K562 (cell line): ENCODE results near the gene FBXL12. TPM values are rescaled to one million over a fixed set of nuclear protein-coding genes. Genes with fewer than 3 reads are reported as not detected.

Experiments used
- ELF2 ChIP-seq: fragments of 250-450 bp; sonication (Bioruptor Pico); IDR thresholded peaks from 2 replicates; pipeline ENCODE4 v1.5.0; 2021; ENCODE audit warnings: mild to moderate bottlenecking
- FOXK1 ChIP-seq: sonication (generic); formaldehyde crosslinking; IDR thresholded peaks from 2 replicates; pipeline ENCODE4 v1.8.0; 2022; ENCODE audit warnings: missing genetic modification reagents, mild to moderate bottlenecking, borderline replicate concordance
- HDAC6 ChIP-seq: IDR thresholded peaks from 2 replicates; pipeline ENCODE4 v1.6.1; 2012; ENCODE audit warnings: low read depth, mild to moderate bottlenecking, control low read depth, inconsistent platforms, low read length, moderate library complexity
- HMGN3 ChIP-seq: IDR thresholded peaks from 2 replicates; pipeline ENCODE4 v1.6.1; 2011; ENCODE audit warnings: borderline replicate concordance, low read depth, mild to moderate bottlenecking, mixed read lengths, low read length; ENCODE audit not compliant: insufficient read length; ENCODE audit errors: extremely low read depth
- HNRNPL ChIP-seq: fragments of 200-400 bp; formaldehyde crosslinking; IDR thresholded peaks from 2 replicates; pipeline ENCODE4 v1.6.1; 2017; ENCODE audit warnings: low read depth, mild to moderate bottlenecking, low read length
- KDM1A ChIP-seq, 2 experiments: fragments of 450-650 bp; IDR thresholded peaks; 2 replicates each; pipeline ENCODE4 v1.6.1; 2016; ENCODE audit warnings: mild to moderate bottlenecking in 2 of 2
- LARP7 ChIP-seq: fragments of 450-650 bp; IDR thresholded peaks from 2 replicates; pipeline ENCODE4 v1.6.1; 2016
- LEF1 ChIP-seq: fragments of 450-650 bp; IDR thresholded peaks from 2 replicates; pipeline ENCODE4 v1.6.1; 2016; ENCODE audit warnings: mild to moderate bottlenecking
- MCM7 ChIP-seq, 2 experiments: fragments of 450-650 bp; IDR thresholded peaks; 2 replicates each; pipeline ENCODE4 v1.6.1; 2016 to 2018
- NBN ChIP-seq: fragments of 450-650 bp; IDR thresholded peaks from 2 replicates; pipeline ENCODE4 v1.6.1; 2016; ENCODE audit warnings: low read depth, mild to moderate bottlenecking
- PHF8 ChIP-seq: fragments of 200-600 bp; sonication (generic); IDR thresholded peaks from 2 replicates; pipeline ENCODE4 v1.6.1; 2012; ENCODE audit warnings: mixed run types, mild to moderate bottlenecking, inconsistent platforms, low read length, moderate library complexity, borderline replicate concordance
- TBP ChIP-seq: optimal IDR thresholded peaks from 2 replicates; pipeline ENCODE3; 2011; ENCODE audit warnings: low read depth, low read length, improper control_type of control experiment
- ZNF174 ChIP-seq: fragments of 250-450 bp; sonication (Bioruptor Pico); IDR thresholded peaks from 2 replicates; pipeline ENCODE4 v1.4.0; 2020; ENCODE audit warnings: mild to moderate bottlenecking
- ZNF263 ChIP-seq: sonication (generic); formaldehyde crosslinking; IDR thresholded peaks from 2 replicates; pipeline ENCODE4 v1.8.0; 2022; ENCODE audit warnings: mild to moderate bottlenecking, missing genetic modification reagents, borderline replicate concordance
- ZNF431 ChIP-seq: sonication (generic); formaldehyde crosslinking; IDR thresholded peaks from 2 replicates; pipeline ENCODE4 v1.8.0; 2022; ENCODE audit warnings: mild to moderate bottlenecking, missing genetic modification reagents
- ZNF766 ChIP-seq: fragments of 200-800 bp; sonication (Bioruptor generic); conservative IDR thresholded peaks from 2 replicates; pipeline ENCODE4 v1.6.1; 2016; ENCODE audit warnings: missing genetic modification characterization, missing compliant biosample characterization
- polyA plus RNA-seq, 8 experiments: library from polyadenylated mRNA; depleted of rRNA in 4 of 8; stranded (reverse) in 5 of 8; unstranded in 3 of 8; fragments of >200 nt; fragmentation: Nextera tagmentation in 2 of 8; fragmentation: Illumina TruSeq in 1 of 8; extraction: Ambion mirVana in 2 of 8; extraction: Trizol in 1 of 8; gene quantifications; 2 replicates each; pipeline versions ENCODE4 v1.2.1 to v1.2.3, GENCODE V29; 2011 to 2014; ENCODE audit warnings: inconsistent platforms in 1 of 8, missing spikeins in 1 of 8
- total RNA-seq, 7 experiments: library from RNA; depleted of rRNA in 6 of 7; stranded (reverse); fragments of >200 nt in 6 of 7; fragmentation: Illumina TruSeq in 2 of 7; extraction: Trizol in 2 of 7; gene quantifications; 2 replicates each; pipeline versions ENCODE4 v1.2.1 to v1.2.3, GENCODE V29; 2011 to 2021; ENCODE audit warnings: low replicate concordance in 1 of 7
- TF ChIP-seq, protein P1 (sequence below): sonication (generic); formaldehyde crosslinking; IDR thresholded peaks from 2 replicates; pipeline ENCODE4 v1.8.1; 2023; ENCODE audit warnings: mild to moderate bottlenecking, missing genetic modification reagents
- TF ChIP-seq, protein P2 (sequence below): sonication (generic); formaldehyde crosslinking; IDR thresholded peaks from 2 replicates; pipeline ENCODE4 v1.8.0; 2022; ENCODE audit warnings: mild to moderate bottlenecking, missing genetic modification reagents
- TF ChIP-seq, protein P3 (sequence below), 2 experiments: fragments of 450-650 bp; IDR thresholded peaks; 2 replicates each; pipeline ENCODE4 v1.6.1; 2016
- TF ChIP-seq, protein P4 (sequence below): sonication (generic); formaldehyde crosslinking; IDR thresholded peaks from 2 replicates; pipeline ENCODE4 v1.8.0; 2022; ENCODE audit warnings: mild to moderate bottlenecking, missing genetic modification reagents

The FBXL12 gene
- total and polyA plus RNA-seq, 9 of the 15 experiments (the other 6 are each of a cell fraction or from before 2014, with no cell fraction given), result 2.7 to 40.5 (median 26.5) TPM

DNA sequence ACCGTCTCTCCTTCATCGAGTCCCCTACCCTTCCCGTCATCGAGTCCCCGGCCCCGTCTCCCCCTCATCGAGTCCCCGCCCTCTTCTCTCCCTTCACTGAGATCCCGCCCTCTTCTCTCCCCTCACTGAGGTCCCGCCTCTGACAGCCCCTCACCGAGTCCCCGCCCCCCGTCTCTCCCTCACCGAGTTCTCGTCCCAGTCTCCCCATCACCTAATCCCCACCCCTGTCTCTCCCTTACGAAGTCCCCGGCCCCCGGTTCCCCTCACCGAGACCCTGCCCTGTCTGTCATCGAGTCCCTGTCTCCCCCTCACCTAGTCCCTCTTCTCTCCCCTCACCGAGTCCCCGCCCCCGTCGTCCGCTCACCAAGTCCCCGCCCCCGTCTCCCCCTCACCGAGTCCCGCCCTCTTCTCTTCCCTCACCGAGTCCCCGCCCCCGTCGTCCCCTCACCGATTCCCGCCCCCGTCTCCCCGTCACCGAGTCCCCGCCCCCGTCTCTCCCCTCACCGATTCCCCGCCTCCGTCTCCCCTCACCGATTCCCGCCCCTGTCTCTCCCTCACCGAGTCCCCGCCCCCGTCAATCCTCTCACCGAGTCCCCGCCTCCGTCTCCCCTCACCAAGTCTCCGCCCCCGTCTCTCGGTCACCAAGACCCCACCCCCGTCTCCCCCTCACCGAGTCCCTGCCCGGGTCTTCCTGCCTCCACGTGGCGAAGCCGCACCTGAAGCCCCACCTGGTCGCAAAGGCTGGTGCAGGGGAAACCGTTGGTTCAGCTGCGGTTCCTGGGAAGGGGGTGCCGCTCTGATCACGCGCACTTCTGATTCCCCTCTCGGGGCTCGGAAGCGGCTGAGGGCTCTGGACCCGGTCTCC lies 26.4 kb downstream of the FBXL12 start (continued):
- TF ChIP-seq, protein P1, sequence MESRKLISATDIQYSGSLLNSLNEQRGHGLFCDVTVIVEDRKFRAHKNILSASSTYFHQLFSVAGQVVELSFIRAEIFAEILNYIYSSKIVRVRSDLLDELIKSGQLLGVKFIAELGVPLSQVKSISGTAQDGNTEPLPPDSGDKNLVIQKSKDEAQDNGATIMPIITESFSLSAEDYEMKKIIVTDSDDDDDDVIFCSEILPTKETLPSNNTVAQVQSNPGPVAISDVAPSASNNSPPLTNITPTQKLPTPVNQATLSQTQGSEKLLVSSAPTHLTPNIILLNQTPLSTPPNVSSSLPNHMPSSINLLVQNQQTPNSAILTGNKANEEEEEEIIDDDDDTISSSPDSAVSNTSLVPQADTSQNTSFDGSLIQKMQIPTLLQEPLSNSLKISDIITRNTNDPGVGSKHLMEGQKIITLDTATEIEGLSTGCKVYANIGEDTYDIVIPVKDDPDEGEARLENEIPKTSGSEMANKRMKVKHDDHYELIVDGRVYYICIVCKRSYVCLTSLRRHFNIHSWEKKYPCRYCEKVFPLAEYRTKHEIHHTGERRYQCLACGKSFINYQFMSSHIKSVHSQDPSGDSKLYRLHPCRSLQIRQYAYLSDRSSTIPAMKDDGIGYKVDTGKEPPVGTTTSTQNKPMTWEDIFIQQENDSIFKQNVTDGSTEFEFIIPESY (CRISPR knock-in tag), result peak; percentile 82
- TF ChIP-seq LEF1 (no peak), KDM1A (IDR thresholded peaks at IDR 0.05) (no peak), NBN (peak; percentile 39), ZNF174 (CRISPR knock-in tag) (no peak), HDAC6 (no peak), HMGN3 (peak; percentile 61), ZNF263 (CRISPR knock-in tag) (no peak), ZNF766 (CRISPR knock-in tag) (no peak; the same call in 1 of the 2 replicates), FOXK1 (no peak), ELF2 (0 out of 2 replicates have a peak, but pooled peaks have one; percentile 25), PHF8 (peak; percentile 46; the same call in 1 of the 2 replicates), LARP7 (0 out of 2 replicates have a peak, but pooled peaks have one; percentile 14), MCM7 (IDR thresholded peaks at IDR 0.05) (peak in 1 of 2 experiments; percentile 51; a peak in 1 of 4 replicates), ZNF431 (CRISPR knock-in tag) (0 out of 2 replicates have a peak, but pooled peaks have one; percentile 22), TBP (peak; percentile 13), HNRNPL (no peak)
- TF ChIP-seq, protein P2, sequence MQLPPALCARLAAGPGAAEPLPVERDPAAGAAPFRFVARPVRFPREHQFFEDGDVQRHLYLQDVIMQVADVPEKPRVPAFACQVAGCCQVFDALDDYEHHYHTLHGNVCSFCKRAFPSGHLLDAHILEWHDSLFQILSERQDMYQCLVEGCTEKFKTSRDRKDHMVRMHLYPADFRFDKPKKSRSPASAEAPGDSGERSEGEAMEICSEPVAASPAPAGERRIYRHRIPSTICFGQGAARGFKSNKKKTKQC (CRISPR knock-in tag), result peak; percentile 49; the same call in 1 of the 2 replicates
- TF ChIP-seq, protein P3, sequence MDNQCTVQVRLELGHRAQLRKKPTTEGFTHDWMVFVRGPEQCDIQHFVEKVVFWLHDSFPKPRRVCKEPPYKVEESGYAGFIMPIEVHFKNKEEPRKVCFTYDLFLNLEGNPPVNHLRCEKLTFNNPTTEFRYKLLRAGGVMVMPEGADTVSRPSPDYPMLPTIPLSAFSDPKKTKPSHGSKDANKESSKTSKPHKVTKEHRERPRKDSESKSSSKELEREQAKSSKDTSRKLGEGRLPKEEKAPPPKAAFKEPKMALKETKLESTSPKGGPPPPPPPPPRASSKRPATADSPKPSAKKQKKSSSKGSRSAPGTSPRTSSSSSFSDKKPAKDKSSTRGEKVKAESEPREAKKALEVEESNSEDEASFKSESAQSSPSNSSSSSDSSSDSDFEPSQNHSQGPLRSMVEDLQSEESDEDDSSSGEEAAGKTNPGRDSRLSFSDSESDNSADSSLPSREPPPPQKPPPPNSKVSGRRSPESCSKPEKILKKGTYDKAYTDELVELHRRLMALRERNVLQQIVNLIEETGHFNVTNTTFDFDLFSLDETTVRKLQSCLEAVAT (IDR thresholded peaks at IDR 0.05), result peak; percentile 34 to 62; a peak in 2 of 4 replicates
- TF ChIP-seq, protein P4, sequence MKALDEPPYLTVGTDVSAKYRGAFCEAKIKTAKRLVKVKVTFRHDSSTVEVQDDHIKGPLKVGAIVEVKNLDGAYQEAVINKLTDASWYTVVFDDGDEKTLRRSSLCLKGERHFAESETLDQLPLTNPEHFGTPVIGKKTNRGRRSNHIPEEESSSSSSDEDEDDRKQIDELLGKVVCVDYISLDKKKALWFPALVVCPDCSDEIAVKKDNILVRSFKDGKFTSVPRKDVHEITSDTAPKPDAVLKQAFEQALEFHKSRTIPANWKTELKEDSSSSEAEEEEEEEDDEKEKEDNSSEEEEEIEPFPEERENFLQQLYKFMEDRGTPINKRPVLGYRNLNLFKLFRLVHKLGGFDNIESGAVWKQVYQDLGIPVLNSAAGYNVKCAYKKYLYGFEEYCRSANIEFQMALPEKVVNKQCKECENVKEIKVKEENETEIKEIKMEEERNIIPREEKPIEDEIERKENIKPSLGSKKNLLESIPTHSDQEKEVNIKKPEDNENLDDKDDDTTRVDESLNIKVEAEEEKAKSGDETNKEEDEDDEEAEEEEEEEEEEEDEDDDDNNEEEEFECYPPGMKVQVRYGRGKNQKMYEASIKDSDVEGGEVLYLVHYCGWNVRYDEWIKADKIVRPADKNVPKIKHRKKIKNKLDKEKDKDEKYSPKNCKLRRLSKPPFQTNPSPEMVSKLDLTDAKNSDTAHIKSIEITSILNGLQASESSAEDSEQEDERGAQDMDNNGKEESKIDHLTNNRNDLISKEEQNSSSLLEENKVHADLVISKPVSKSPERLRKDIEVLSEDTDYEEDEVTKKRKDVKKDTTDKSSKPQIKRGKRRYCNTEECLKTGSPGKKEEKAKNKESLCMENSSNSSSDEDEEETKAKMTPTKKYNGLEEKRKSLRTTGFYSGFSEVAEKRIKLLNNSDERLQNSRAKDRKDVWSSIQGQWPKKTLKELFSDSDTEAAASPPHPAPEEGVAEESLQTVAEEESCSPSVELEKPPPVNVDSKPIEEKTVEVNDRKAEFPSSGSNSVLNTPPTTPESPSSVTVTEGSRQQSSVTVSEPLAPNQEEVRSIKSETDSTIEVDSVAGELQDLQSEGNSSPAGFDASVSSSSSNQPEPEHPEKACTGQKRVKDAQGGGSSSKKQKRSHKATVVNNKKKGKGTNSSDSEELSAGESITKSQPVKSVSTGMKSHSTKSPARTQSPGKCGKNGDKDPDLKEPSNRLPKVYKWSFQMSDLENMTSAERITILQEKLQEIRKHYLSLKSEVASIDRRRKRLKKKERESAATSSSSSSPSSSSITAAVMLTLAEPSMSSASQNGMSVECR (CRISPR knock-in tag), result peak; percentile 71
